Loucy (cell line): ENCODE results near the gene CD82.

Experiments
- CTCF ChIP-seq: fragments of 200-600 bp; sonication (generic); conservative IDR thresholded peaks from 2 replicates; pipeline ENCODE4 v1.5.1; 2014; ENCODE audit warnings: mild to moderate bottlenecking, antibody characterized with exemption, low read length
- EZH2phosphoT487 ChIP-seq: fragments of 200-600 bp; IDR thresholded peaks from 2 replicates; pipeline ENCODE4 v1.6.1; 2018; ENCODE audit warnings: antibody characterized with exemption, mild to moderate bottlenecking, moderate library complexity, borderline replicate concordance

GRCh38 chr11:44563711-44564110 is 1.8 kb upstream of the CD82 start:
- TF ChIP-seq CTCF (no peak), EZH2phosphoT487 (no peak)
